TTC549 (cell line): Measurements from ENCODE around the gene BLZF1.
"Not testable (repeated sequence)": the region's sequence is repeated elsewhere in the genome, so short reads cannot be mapped to it uniquely, and the experiment has no call there.

Experiments used
- FAIRE-seq: peaks from 2 replicates; lab custom pipeline; 2012; peaks lifted over from hg19 to GRCh38; lab: Jason Lieb, UNC

The BLZF1 gene, protein sequence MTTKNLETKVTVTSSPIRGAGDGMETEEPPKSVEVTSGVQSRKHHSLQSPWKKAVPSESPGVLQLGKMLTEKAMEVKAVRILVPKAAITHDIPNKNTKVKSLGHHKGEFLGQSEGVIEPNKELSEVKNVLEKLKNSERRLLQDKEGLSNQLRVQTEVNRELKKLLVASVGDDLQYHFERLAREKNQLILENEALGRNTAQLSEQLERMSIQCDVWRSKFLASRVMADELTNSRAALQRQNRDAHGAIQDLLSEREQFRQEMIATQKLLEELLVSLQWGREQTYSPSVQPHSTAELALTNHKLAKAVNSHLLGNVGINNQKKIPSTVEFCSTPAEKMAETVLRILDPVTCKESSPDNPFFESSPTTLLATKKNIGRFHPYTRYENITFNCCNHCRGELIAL

GRCh38 chr1:169367686-169368405, at the start of gene BLZF1, which contains the start of gene NME7:
Gene BLZF1, plus strand, starts transcription at chr1:169368195. Its CDS starts 1,328 bp downstream, at chr1:169369523.
Gene NME7, minus strand, starts transcription at chr1:169367797. Its CDS starts 87 bp downstream, at chr1:169367710.
- peak; percentile 99 for FAIRE-seq

GRCh38 chr1:169318536-169319244, 49.3 kb upstream of the BLZF1 start:
- FAIRE-seq, result peak; percentile 94

- FAIRE-seq, result peak; percentile 40
These were observed 46.5 kb upstream of the BLZF1 start for GRCh38 chr1:169321539-169321938.

GRCh38 chr1:169322138-169322537, 45.9 kb upstream of the BLZF1 start:
- no peak for FAIRE-seq

DNA sequence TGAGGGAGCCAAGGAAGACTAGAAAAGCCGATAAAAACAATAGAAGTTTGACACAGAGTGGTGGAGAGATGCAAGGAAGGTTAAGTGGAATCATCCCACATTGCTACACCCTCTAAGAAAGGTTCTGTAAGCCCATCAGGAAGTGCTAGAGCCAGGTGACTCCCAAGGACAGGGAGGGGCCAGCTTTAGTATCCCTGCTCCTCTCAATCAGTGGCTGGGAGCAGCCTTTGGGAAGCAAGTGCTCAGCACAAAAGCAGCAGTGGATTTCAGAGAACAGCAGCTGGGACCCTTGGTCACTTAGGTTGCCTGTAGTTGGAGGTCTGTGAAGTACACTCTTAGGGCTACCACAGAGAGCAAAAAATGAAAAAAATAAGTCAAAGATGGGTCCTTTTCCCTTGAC, 42.9 kb upstream of the BLZF1 start:
- no peak for FAIRE-seq

- FAIRE-seq, result no peak
These were observed 41.6 kb upstream of the BLZF1 start for GRCh38 chr1:169326261-169326955.

DNA sequence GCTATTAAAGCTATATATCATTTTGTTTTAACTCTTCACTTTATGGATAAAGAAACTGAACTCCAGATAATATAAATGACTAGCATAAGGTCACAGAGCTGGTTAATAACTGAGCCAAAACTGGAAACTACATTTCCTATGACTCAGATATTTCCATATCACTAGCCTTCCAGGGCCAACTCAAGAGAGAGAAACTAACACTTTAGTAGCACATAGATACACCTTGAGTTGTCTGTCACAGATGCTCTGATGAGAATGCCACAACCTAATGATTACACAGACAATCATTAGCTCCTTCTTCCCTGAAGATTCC, 41.1 kb upstream of the BLZF1 start:
- no peak for FAIRE-seq

DNA sequence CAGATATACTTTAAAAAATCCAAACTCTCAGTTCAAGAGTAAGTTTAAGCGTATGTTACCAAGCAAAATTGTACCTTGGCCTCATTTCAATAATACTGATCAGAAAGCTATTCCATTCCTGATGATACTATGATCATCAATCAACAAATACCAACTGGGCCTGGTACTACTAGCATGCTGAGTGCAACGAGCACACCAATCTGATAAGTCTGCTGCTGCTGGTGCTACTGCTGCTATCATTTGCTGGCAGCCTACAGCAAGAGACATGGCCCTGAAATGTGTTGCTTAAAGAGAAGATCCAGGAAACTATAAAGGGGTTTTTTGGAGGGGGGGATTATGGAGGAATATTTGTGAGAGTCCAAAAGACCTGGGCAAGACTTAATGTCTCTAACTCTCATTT, 40.1 kb upstream of the BLZF1 start:
- no peak for FAIRE-seq

- FAIRE-seq, result no peak
These were observed 38.6 kb upstream of the BLZF1 start for GRCh38 chr1:169329383-169329782.

DNA sequence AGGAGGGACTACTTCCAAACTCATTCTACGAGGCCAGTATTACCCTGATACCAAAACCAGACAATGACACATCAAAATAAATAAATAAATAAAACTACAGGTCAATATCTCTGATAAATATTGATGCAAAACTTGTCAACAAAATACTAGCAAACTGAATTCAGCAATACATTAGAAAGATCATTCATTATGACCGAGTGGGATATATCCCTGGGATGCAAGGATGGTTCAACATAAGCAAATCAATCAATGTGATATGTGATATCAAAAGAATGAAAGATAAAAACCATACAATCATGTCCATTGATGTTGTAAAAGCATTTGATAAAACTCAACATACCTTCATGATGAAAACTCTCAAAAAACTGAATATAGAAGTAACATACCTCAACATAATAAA, 37.1 kb upstream of the BLZF1 start:
- FAIRE-seq, result no peak

DNA sequence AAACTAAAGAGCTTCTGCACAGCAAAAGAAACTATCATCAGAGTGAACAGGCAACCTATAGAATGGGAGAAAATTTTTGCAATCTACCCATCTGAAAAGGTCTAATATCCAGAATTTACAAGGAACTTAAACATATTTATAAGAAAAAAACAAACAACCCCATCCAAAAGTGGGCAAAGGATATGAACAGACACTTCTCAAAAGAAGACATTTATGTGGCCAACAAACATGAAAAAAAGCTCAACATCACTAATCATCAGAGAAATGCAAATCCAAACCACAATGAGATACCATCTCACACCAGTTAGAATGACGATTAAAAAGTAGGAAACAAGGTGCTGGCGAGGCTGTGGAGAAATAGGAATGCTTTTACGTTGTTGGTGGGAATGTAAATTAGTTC, 33.3 kb upstream of the BLZF1 start:
- FAIRE-seq, result not testable (repeated sequence)

- not testable (repeated sequence) for FAIRE-seq
These were observed 30.9 kb upstream of the BLZF1 start for GRCh38 chr1:169336947-169337715.

- no peak for FAIRE-seq
These were observed 29.4 kb upstream of the BLZF1 start for GRCh38 chr1:169338617-169339016.

- FAIRE-seq, result no peak
These were observed 28.2 kb upstream of the BLZF1 start for GRCh38 chr1:169339773-169340172.

GRCh38 chr1:169340882-169341281, 27.1 kb upstream of the BLZF1 start:
- no peak for FAIRE-seq

DNA sequence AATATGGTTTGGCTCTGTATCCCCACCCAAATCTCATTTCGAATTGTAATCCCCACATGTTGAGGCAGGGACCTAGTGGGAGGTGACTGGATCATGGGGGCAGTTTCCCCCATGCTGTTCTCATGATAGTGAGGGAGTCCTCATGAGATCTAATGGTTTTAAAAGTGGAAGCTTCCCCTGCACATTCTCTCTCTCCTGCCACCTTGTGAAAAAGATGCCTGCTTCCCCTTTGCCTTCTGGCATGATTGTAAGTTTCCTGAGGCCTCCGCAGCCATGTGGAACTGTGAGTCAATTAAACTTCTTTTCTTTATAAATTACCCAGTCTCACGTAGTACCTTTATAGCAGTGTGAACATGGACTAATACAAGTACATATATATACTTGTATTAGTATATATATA, 25.9 kb upstream of the BLZF1 start:
- not testable (repeated sequence) for FAIRE-seq

GRCh38 chr1:169345511-169345910, 22.5 kb upstream of the BLZF1 start:
- FAIRE-seq, result no peak

DNA sequence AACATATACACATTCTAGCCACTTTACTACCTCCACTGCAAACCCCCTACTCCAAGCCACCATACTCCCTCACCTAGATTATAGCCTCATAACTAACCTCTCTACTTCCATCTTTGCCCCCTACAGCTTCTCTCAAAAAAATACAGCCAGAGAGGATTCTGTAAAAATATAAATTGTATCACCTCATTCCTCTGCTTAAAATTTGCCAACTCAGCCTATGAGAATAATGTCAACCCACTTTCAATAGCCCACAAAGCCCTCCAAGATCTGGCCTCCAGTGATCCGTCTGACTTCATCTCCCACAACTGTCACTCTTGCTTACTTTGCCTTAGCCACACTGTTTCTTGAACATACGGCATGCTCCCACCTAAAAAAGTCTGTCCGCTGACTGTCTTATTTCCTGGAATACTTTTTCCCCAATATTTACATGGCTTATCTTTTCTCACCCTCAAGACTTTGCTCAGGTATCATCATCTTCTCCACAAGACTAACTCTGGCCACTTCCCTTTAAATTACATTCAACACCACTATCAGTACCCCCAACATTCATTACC, 21.9 kb upstream of the BLZF1 start:
- no peak for FAIRE-seq

DNA sequence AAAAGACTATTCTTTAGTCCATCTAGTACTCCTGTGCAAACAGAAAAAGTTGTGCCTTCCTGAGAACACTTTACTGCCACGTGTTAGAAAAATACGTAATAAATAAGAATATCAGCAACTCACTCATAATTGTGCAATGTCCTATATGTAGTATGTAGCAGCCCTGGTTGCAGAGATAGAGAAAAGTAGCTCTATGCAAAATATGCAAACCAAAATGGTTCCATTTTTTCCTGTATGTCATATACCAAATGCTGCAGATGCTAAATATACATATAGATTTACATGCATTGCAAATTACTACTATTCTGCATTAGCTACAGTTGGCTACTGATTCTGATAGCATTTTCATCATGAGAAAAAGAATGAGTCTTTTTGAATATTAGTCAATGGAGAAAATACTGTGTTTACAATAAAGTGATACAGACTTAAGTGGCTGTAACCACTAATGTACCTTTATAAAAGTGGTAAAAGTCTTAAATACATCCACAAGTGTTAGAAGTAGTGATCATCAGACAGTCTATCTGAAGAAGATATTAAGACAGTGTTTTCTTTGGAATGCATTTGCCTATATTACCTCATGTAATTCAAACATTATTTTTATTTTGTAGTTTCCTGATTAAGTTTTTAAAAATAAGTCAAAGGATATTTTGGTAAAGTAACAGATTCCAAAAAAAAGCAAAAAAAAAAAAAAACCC, 20.2 kb upstream of the BLZF1 start:
- no peak for FAIRE-seq

DNA sequence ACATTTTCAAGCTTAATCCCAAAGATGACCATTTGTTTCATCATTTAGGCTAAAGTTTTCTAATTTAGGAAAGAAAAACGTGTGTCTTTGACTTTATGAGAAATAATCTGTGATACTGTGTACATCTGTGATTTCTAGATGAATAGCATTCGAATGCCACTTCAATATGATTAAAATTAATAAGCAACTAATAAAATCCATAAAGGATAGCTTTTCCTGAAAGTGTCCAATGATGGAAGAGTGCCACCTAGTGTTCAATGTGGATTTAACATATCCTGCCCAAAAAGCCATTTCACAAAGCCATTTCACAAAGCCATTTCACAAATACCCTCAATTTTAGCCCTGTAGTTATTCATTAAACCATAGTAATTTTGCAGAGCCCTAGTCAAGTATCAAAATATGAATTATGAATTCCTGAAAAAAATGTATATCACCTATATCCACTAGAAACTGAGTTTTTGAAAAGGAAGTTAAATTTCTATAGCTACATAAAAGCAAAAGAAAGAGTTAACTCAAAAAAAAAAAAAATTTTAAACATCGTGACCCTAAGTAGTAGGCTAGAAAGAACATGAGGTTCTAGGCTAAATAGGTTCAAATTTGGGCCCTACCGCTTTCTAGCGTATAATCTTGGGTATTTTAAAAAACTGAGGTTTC, 19.5 kb upstream of the BLZF1 start:
- FAIRE-seq, result peak; percentile 96
